GM18519 (cell line): ENCODE measurements around the gene DMBT1.

Experiments used
- ATAC-seq: cut with Tn5 transposase; IDR thresholded peaks from one replicate; pipeline ENCODE4 v1.9.1; 2021; ENCODE audit warnings: mild to moderate bottlenecking, moderate library complexity; ENCODE audit not compliant: unreplicated experiment, low FRiP score

DMBT1 gene

GRCh38 chr10:122560279-122560804 is at the start of gene DMBT1:
Gene DMBT1 (plus strand): TSS chr10:122560754. CDS start chr10:122560771, 17 bp downstream.
- no peak for ATAC-seq

- ATAC-seq, result no peak
Observed at GRCh38 chr10:122513053-122513452, 47.5 kb upstream of the DMBT1 start.

GRCh38 chr10:122514045-122514840 is 46.3 kb upstream of the DMBT1 start:
- ATAC-seq, result no peak

GRCh38 chr10:122515022-122515424 is 45.5 kb upstream of the DMBT1 start:
- no peak for ATAC-seq

- peak; percentile 67 for ATAC-seq
Observed at GRCh38 chr10:122515588-122516231, 44.8 kb upstream of the DMBT1 start.

GRCh38 chr10:122516734-122517133 is 43.8 kb upstream of the DMBT1 start:
- ATAC-seq, result no peak

- ATAC-seq, result no peak
Observed at GRCh38 chr10:122519144-122519543, 41.4 kb upstream of the DMBT1 start.

- no peak for ATAC-seq
Observed at GRCh38 chr10:122519873-122520272, 40.7 kb upstream of the DMBT1 start.

GRCh38 chr10:122521011-122521410 is 39.5 kb upstream of the DMBT1 start:
- ATAC-seq, result no peak

- ATAC-seq, result no peak
Observed at GRCh38 chr10:122524811-122525210, 35.7 kb upstream of the DMBT1 start.

- ATAC-seq, result no peak
Observed at GRCh38 chr10:122525788-122526187, 34.8 kb upstream of the DMBT1 start.

- ATAC-seq, result no peak
Observed at GRCh38 chr10:122526892-122527291, 33.7 kb upstream of the DMBT1 start.

GRCh38 chr10:122530177-122530576 is 30.4 kb upstream of the DMBT1 start:
- no peak for ATAC-seq

GRCh38 chr10:122531261-122531660 is 29.3 kb upstream of the DMBT1 start:
- ATAC-seq, result no peak

- no peak for ATAC-seq
Observed at GRCh38 chr10:122531939-122532338, 28.6 kb upstream of the DMBT1 start.

- no peak for ATAC-seq
Observed at GRCh38 chr10:122532601-122533296, 27.8 kb upstream of the DMBT1 start.

- ATAC-seq, result no peak
Observed at GRCh38 chr10:122537545-122537944, 23.0 kb upstream of the DMBT1 start.

- no peak for ATAC-seq
Observed at GRCh38 chr10:122541541-122542002, 19.0 kb upstream of the DMBT1 start.

GRCh38 chr10:122543676-122544445 is 16.7 kb upstream of the DMBT1 start:
- no peak for ATAC-seq

- ATAC-seq, result no peak
Observed at GRCh38 chr10:122544493-122544892, 16.1 kb upstream of the DMBT1 start.
